ENCODE results near the gene SPRED3.

SPRED3 gene

DNA sequence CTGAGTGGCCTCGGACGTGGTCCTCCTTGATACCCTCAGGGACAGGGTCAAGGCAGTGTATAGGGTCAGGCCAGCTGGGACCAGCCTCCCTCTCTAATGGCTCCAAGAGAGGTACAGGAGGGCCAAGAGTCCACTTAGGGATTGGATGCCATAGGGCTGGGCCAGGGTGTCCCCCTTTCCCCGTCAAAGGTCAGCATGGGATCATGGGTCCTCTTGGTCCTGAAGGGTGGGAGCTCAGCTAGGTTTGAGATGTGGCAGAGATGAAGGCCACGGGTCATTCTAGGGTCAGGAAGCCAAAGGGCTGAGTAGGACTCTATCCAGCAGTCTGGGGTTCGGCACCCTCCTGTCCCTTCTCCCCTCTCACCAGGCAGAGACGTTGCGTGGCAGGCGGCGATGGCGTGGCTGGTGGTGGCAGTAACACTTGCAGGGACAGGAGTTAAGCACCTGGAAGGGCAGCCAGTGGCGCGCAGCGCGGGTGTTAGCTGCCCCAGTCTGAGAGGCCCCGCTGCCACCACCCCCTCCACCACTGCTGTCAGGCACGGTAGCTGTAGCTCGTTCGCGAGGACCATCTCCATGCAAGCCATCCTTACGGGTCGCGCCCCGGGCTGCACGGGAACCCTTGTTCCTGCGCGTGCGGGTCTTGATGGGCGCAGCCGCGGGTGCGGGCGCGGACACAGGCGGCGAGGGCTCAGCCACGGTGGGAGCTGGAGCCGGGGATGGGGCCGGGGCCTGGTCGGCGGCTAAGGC is 3.3 kb upstream of the SPRED3 start:
- TF ChIP-seq TAF1 (IDR thresholded peaks at IDR 0.05; ENCODE audit: low read depth) (no peak), EP300 (IDR thresholded peaks at IDR 0.05; ENCODE audit: borderline replicate concordance) (no peak), TCF12 (IDR thresholded peaks at IDR 0.05; ENCODE audit: low read depth) (no peak), RAD21 (IDR thresholded peaks at IDR 0.05; ENCODE audit: low read depth) (no peak), TEAD4 (IDR thresholded peaks at IDR 0.05) (no peak), CREB1 (IDR thresholded peaks at IDR 0.05; ENCODE audit: low read depth) (no peak), FOXM1 (IDR thresholded peaks at IDR 0.05; ENCODE audit: borderline replicate concordance, low read depth) (no peak), USF1 (IDR thresholded peaks at IDR 0.05) (no peak), EGR1 (IDR thresholded peaks at IDR 0.05) (no peak), CEBPB (IDR thresholded peaks at IDR 0.05) (no peak), NFIC (IDR thresholded peaks at IDR 0.05) (no peak), YY1 (IDR thresholded peaks at IDR 0.05; ENCODE audit: low read depth) (no peak)
- TF ChIP-seq, protein P1, sequence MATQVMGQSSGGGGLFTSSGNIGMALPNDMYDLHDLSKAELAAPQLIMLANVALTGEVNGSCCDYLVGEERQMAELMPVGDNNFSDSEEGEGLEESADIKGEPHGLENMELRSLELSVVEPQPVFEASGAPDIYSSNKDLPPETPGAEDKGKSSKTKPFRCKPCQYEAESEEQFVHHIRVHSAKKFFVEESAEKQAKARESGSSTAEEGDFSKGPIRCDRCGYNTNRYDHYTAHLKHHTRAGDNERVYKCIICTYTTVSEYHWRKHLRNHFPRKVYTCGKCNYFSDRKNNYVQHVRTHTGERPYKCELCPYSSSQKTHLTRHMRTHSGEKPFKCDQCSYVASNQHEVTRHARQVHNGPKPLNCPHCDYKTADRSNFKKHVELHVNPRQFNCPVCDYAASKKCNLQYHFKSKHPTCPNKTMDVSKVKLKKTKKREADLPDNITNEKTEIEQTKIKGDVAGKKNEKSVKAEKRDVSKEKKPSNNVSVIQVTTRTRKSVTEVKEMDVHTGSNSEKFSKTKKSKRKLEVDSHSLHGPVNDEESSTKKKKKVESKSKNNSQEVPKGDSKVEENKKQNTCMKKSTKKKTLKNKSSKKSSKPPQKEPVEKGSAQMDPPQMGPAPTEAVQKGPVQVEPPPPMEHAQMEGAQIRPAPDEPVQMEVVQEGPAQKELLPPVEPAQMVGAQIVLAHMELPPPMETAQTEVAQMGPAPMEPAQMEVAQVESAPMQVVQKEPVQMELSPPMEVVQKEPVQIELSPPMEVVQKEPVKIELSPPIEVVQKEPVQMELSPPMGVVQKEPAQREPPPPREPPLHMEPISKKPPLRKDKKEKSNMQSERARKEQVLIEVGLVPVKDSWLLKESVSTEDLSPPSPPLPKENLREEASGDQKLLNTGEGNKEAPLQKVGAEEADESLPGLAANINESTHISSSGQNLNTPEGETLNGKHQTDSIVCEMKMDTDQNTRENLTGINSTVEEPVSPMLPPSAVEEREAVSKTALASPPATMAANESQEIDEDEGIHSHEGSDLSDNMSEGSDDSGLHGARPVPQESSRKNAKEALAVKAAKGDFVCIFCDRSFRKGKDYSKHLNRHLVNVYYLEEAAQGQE (IDR thresholded peaks at IDR 0.05; ENCODE audit: low read depth), result no peak
- TF ChIP-seq, protein P2, sequence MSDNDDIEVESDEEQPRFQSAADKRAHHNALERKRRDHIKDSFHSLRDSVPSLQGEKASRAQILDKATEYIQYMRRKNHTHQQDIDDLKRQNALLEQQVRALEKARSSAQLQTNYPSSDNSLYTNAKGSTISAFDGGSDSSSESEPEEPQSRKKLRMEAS (IDR thresholded peaks at IDR 0.05), result no peak

GRCh38 chr19:38385804-38386257 is 2.7 kb upstream of the SPRED3 start:
- TF ChIP-seq ZBTB7A (IDR thresholded peaks at IDR 0.05; ENCODE audit: low read depth) (no peak), EP300 (IDR thresholded peaks at IDR 0.05; ENCODE audit: borderline replicate concordance) (no peak), EGR1 (IDR thresholded peaks at IDR 0.05) (no peak), TEAD4 (IDR thresholded peaks at IDR 0.05) (no peak), RAD21 (IDR thresholded peaks at IDR 0.05; ENCODE audit: low read depth) (no peak), NFIC (IDR thresholded peaks at IDR 0.05) (no peak), TCF12 (IDR thresholded peaks at IDR 0.05; ENCODE audit: low read depth) (no peak), YY1 (IDR thresholded peaks at IDR 0.05; ENCODE audit: low read depth) (no peak), CREB1 (IDR thresholded peaks at IDR 0.05; ENCODE audit: low read depth) (no peak)
- TF ChIP-seq, protein P2 (IDR thresholded peaks at IDR 0.05), result no peak

GRCh38 chr19:38386300-38386970 is 2.1 kb upstream of the SPRED3 start:
- TF ChIP-seq EP300 (IDR thresholded peaks at IDR 0.05; ENCODE audit: borderline replicate concordance) (no peak), TAF1 (IDR thresholded peaks at IDR 0.05; ENCODE audit: low read depth) (no peak), YY1 (IDR thresholded peaks at IDR 0.05; ENCODE audit: low read depth) (no peak), NFIC (IDR thresholded peaks at IDR 0.05) (no peak), ZBTB7A (IDR thresholded peaks at IDR 0.05; ENCODE audit: low read depth) (no peak), CREB1 (IDR thresholded peaks at IDR 0.05; ENCODE audit: low read depth) (no peak), CEBPB (IDR thresholded peaks at IDR 0.05) (no peak)
- TF ChIP-seq, protein P2 (IDR thresholded peaks at IDR 0.05), result no peak
- TF ChIP-seq, protein P1 (IDR thresholded peaks at IDR 0.05; ENCODE audit: low read depth), result no peak

- no peak; the same call in 1 of the 2 replicates for TF ChIP-seq ZBTB7A (IDR thresholded peaks at IDR 0.05; ENCODE audit: low read depth)
Measured at GRCh38 chr19:38386971-38387549, 1.4 kb upstream of the SPRED3 start.

DNA sequence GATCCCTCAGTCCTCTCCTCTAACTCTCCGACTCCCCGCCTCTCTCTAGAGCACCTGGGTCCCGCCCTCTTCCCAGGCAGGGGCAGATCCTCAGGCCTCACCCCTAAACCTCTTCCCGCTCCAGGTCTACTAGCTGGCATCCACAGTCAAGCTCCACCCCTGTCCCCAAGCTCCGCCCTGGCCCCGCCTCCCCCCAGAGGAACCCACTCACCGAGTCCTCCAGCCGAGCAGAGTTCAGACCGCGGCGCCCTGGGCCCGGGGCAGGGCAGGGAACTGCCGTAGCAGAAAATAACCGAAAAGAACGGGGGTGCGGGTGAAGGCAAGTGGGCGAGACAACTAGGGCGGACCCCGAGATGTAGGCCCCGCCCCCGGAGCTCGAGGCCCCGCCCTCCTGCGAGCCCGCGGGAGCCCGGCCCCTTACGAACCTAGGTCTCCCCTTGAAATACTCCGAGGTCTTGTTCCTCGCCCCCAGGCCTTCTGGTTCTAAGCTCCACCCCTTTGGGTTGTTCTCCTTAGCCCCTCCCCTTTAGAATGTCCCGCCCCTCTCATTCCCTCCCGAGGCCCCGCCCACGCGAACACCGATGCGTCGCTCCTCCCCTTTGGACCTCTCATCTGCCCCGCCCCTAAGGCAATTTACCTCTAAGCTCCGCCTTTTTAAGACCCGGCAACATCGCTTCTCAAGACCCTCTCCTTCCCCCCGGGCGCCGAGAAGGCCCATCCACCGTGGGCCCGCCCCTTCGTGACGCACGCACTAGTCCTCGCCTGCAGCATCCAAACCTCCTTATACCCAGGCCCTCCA is 748 bp upstream of the SPRED3 start, which contains the start of gene GGN:
Gene GGN (minus strand): TSS at position 485 of the 799 bp plus-strand sequence. CDS start 773 bp downstream, outside the sequence.
- TF ChIP-seq USF1 (IDR thresholded peaks at IDR 0.05), result no peak
- 0 out of 2 replicates have a peak, but pooled peaks have one; percentile 1 for TF ChIP-seq RAD21 (IDR thresholded peaks at IDR 0.05; ENCODE audit: low read depth)

Data from Ishikawa (cell line).